WI38 (cell line): Measurements from ENCODE around the gene RNF145.
"Not testable (repeated sequence)": the region's sequence is repeated elsewhere in the genome, so short reads cannot be mapped to it uniquely, and the experiment has no call there.

Source experiments
- H3K4me3 ChIP-seq: 2 replicates; pipeline ENCODE4 v1.5.1; 2011; ENCODE audit warnings: low read depth, mild to moderate bottlenecking, control low read depth, low read length
- TF ChIP-seq, protein P1 (sequence below): IDR thresholded peaks from 2 replicates; pipeline ENCODE4 v1.5.1; 2012; ENCODE audit warnings: low read depth, mild to moderate bottlenecking, control low read depth, low read length

RNF145 gene

DNA sequence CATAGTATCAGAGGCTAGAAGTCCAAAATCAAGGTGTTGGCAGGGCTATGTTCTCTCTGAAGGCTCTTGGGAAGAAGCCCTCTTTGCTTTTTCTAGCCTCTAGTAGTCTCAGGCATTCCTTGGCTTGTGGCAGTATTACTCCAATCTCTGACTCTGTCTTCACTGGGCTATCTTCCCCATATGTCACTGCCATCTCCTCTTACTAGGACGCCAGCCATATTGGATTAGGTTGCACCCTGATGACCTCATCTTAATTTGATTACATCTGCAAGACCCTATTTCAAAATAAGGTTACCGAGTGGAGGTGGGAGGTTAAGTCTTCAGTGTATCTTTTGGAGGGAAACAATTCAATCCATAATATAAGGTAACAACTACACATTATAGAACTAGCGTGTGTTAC is 88.3 kb downstream of the RNF145 start:
- H3K4me3 ChIP-seq, result no peak overlapping the region
- TF ChIP-seq, protein P1, sequence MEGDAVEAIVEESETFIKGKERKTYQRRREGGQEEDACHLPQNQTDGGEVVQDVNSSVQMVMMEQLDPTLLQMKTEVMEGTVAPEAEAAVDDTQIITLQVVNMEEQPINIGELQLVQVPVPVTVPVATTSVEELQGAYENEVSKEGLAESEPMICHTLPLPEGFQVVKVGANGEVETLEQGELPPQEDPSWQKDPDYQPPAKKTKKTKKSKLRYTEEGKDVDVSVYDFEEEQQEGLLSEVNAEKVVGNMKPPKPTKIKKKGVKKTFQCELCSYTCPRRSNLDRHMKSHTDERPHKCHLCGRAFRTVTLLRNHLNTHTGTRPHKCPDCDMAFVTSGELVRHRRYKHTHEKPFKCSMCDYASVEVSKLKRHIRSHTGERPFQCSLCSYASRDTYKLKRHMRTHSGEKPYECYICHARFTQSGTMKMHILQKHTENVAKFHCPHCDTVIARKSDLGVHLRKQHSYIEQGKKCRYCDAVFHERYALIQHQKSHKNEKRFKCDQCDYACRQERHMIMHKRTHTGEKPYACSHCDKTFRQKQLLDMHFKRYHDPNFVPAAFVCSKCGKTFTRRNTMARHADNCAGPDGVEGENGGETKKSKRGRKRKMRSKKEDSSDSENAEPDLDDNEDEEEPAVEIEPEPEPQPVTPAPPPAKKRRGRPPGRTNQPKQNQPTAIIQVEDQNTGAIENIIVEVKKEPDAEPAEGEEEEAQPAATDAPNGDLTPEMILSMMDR, result no peak

DNA sequence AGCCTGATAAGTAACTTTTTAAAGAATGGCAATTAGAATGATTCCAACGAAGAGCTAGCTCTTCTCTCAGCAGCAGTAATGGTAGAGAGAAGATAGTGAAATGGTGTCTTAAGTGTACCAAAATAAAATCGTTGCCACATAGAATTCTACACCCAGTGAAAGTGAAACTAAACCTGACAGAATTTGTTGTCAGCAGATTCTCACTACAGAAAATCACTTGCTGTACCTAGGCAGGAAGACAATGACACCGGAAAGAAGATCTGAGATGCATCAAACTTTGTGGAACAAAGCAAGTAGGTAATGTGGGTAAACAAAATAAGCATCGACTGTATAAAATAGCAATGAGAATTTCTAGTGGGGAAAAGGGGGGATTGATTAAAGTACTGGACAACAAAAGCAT is 88.9 kb downstream of the RNF145 start:
- TF ChIP-seq, protein P1, result no peak
- peak overlapping the region; percentile 24 for H3K4me3 ChIP-seq

DNA sequence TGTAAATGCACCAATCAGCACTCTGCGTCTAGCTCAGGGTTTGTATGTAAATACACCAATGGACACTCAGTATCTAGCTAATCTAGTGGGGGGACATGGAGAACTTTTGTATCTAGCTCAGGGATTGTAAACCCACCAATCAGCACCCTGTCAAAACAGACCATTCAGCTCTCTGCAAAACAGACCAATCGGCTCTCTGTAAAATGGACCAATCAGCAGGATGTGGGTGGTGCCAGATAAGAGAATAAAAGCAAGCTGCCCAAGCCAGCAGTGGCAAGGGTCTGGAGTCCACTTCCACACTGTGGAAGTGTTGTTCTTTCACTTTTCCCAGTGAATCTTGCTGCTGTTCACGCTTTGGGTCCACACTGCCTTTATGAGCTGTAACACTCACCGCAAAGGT is 89.5 kb downstream of the RNF145 start:
- peak overlapping the region; percentile 24 for H3K4me3 ChIP-seq

DNA sequence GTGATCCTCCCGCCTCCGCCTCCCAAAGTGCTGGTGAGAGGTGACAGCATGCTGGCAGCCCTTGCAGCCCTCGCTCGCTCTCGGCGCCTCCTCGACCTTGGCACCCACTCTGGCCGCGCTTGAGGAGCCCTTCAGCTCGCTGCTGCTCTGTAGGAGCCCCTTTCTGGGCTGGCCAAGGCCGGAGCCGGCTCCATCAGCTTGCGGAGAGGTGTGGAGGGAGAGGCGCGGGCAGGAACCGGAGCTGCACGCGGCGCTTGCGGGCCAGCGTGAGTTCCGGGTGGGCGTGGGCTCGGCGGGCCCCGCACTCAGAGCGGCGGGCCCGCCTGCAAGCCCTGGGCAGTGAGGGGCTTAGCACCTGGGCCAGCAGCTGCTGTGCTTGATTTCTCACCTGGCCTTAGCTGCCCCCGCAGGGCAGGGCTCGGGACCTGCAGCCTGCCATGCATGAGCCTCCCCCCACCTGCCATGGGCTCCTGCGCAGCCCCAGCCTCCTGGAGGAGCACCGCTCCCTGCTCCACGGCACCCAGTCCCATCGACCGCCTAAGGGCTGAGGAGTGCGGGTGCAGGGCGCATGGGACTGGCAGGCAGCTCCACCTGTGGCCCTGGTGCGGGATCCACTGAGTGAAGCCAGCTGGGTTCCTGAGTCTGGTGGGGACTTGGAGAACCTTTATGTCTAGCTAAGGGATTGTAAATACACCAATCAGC is 90.2 kb downstream of the RNF145 start:
- not testable (repeated sequence) for H3K4me3 ChIP-seq

DNA sequence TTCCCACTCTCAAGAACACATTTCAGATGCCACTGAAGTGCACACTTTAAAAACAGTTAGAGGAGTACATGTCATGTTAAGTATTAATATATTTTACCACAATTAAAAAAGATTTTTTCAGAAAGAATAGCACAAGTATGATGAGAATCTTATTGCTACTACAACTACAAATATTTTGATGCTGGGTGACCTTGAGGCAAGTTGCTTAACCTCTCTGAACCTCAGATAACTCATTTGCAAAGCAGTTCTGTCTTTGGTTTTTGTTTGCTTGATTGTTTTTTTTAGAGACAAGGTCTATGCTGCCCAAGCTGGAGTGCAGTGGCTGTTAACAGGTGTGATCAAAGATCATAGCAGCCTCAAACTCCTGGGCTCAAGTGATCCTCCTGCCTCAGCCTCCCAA is 95.9 kb downstream of the RNF145 start:
- no peak overlapping the region for H3K4me3 ChIP-seq
- TF ChIP-seq, protein P1, result no peak

DNA sequence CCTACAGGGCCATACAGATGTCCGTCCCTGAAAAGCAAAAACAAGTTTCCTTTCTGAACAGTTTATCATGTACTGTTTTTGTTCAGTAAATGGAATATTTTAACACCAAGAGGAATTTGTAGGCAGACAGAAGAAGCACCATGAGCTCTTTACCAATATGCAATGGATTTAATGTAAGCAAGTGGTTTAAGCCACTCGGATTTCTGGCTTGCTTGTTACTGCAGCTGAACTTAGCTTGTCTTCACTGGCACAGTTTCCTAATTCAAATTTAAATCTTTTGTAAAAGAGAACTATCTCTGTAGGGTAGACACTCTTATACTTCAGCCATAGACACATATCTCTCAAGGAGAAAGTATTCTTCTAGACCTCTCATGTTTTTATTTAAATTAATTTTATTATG is 96.9 kb downstream of the RNF145 start:
- H3K4me3 ChIP-seq, result no peak overlapping the region
- TF ChIP-seq, protein P1, result no peak
